GM18907 (cell line): ENCODE measurements around the gene PIN1.
A peak's percentile ranks its signal among the peaks of the same experiment; 100 is the strongest.
"Not testable (repeated sequence)": the region's sequence is repeated elsewhere in the genome, so short reads cannot be mapped to it uniquely, and the experiment has no call there.

ENCODE experiments used
- ATAC-seq: cut with Tn5 transposase; IDR thresholded peaks from one replicate; pipeline ENCODE4 v1.9.1; 2021; ENCODE audit warnings: mild to moderate bottlenecking, moderate library complexity; ENCODE audit not compliant: unreplicated experiment

The PIN1 gene

GRCh38 chr19:9818175-9818733, 16.9 kb upstream of the PIN1 start:
- ATAC-seq = no peak

GRCh38 chr19:9818734-9819595, 16.2 kb upstream of the PIN1 start, which contains the start of gene FBXL12:
FBXL12 (minus strand) TSS chr19:9819079; CDS start chr19:9818813, 266 bp downstream.
- peak; percentile 87 for ATAC-seq

- no peak for ATAC-seq
These were observed 15.6 kb upstream of the PIN1 start for GRCh38 chr19:9819596-9819909.

DNA sequence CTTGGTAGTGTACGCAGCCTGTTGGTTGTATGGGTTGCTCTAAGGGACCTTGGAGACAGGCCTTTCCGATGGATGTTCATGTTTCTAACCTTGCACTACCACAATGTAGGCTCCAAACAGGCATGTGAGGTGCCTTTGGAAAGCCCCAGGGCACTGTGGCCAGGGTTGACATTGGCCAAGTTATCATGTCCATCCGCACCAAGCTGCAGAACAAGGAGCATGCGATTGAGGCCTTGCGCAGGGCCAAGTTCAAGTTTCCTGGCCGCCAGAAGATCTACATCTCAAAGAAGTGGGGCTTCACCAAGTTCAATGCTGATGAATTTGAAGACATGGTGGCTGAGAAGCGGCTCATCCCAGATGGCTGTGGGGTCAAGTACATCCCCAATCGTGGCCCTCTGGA, 15.1 kb upstream of the PIN1 start:
- not testable (repeated sequence) for ATAC-seq

DNA sequence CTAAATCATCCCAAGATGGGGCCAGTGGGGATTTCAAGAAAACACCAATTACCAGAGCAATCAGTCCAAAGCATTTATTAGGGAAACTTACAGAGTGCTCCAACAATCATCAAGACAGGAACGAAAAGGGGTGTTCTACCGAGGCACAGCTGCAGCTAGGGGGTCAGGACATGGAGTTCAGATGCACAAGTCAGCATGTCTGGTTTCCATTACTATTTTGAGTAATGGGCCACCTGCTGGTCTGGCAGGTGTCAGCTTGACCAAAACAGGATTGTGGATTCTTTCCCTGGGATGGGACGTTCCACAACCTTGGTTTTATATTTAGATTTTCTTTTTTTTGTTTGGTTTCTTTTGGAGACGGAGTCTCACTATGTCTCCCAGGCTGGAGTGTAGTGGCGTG, 11.3 kb upstream of the PIN1 start:
- no peak for ATAC-seq

DNA sequence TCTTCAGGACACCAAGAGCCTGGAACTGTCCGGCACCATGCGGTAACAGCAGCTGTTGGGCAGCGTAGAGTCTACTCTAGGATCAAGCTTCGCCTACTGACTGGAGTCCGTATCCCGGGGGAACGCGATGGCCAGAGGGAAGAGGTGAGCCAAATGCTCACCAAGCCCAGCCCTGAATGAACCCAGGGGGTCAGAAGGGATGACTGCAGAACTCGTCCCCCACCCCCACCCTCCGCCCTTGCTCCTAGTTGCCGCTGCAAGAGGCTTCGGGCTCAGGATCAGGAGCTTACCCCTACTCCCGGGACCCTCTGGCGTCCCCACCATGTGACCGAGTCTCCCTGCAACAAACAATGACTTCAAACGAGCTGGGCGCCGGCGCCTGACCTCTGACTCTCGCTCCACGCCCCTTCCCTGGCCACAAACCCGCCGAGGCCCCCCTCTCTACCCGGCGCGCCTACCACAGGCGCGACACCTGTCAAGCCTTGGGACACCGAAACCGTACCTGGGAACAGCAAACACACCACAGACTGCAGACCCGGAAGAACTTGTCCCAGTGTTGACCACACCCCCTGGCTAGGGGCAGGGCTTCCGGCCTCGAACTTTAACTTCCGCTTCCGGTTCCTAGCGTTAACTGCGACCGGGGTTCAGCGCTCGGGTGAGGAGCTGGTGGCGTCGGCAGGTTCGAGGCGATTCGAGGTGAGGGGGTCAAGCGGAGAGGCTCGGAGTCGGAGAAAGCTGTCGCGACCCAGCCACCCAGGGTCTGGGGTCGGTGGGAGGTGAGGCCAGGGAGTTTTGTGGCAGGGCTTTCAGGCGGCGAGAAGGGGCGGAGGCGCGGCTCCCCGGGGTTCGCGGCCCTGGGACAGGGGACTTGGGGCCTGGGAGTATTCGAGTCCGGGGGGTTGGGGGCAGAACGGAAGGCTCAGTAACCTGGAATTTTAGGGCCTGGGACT, 7.6 kb upstream of the PIN1 start, which contains the start of gene UBL5:
UBL5 (plus strand) TSS at position 630 of the 950 bp plus-strand sequence. CDS start 420 bp downstream, outside the sequence.
- peak; percentile 87 for ATAC-seq

DNA sequence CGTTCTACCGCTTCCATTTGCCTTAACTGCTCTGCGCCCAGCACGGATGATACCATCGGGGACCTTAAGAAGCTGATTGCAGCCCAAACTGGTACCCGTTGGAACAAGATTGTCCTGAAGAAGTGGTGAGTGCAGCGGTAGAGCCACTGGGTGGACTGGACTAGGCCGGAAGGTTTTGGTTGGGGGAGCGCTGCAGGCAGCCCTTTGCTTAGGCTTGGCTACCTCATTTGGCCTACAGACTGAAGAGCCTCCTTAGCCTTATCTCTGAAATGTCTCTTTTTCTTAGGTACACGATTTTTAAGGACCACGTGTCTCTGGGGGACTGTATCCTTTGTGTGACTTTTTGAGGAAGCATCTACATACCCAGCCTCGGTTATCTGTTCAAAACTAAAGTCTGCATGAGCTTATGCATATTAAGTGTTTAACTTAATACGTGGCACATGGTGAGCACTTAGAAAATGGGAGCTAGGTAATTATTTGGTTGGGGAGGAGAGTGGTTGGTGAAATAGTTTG, 6.5 kb upstream of the PIN1 start:
- ATAC-seq = no peak

- no peak for ATAC-seq
These were observed 802 bp upstream of the PIN1 start for GRCh38 chr19:9834307-9834725.

GRCh38 chr19:9835507-9835949, 410 bp downstream of the PIN1 start:
- peak; percentile 27 for ATAC-seq

DNA sequence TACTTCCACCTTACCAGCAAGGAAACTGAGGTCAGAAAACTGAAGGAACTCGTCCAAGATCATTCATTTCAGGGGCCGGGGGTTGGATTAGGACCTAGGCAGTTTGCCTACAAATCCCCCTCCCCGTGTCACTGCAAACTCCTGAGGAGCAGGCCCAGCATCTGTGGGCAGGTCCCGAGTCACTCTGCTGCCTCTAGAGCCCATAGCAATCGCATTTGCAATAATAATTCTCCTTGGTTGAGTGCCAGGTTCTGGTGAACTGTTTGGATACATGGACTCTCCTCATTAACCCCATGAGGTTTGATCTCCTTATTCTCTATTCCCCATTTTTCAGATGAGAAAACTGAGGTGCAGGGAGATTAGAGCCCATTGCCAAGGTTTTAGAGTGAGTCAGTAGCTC, 903 bp downstream of the PIN1 start:
- ATAC-seq = no peak

DNA sequence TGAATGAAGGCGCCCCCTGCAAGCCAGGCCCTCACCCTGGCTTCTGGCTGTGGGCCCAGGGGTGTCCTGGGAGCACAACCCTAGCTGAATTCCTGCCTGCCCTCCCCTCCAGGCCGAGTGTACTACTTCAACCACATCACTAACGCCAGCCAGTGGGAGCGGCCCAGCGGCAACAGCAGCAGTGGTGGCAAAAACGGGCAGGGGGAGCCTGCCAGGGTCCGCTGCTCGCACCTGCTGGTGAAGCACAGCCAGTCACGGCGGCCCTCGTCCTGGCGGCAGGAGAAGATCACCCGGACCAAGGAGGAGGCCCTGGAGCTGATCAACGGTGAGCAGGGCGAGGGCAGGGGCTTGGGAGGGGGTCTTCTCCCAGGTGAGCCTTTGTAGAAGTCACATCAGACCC, 3.2 kb downstream of the PIN1 start:
- no peak for ATAC-seq

DNA sequence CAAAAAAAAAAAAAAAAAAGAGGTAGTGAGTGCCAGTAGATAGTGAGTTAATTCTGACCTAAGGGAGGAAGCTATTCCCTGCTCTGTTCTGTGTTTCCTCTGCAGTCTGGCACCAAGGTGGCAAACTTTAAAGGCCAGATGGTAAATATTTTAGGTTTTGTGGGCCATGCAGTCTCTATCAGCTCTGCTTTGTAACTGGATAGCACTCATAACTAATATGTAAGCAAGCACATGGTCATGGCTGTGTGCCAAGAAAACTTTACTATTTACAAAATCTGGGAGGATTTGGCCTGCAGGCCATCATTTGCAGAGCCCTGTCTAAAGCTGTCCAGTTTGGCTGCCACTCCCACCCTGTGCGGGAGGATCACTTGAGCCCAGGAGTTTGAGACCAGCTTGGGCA, 4.3 kb downstream of the PIN1 start:
- no peak for ATAC-seq

- no peak for ATAC-seq
These were observed 7.9 kb downstream of the PIN1 start for GRCh38 chr19:9842834-9843625.

DNA sequence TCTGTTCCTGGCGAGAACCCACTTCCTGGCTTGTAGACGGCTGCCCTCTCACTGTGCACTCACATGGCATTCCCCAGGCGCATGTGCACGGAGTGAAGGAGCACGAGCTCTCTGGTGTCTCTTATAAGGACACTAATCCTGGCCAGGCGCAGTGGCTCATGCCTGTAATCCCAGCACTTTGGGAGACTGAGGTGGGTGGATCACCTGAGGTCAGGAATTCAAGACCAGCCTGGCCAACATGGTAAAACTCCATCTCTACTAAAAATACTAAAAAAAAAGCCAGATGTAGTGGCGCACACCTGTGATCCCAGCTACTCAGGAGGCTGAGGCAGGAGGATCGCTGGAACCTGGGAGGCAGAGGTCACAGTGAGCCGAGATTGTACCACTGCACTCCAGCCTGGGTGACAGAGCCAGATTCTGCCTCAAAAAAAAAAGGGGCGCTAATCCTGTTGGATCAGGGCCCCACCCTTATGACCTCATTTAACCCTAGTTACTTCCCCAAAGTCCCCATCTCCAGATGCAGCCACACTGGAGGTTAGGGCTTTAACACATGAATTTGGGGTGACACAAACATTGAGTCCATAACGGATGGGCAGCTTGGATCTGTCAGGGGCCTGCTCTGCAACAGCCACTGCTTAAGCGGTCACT, 8.6 kb downstream of the PIN1 start:
- not testable (repeated sequence) for ATAC-seq

GRCh38 chr19:9847087-9847671, 12.1 kb downstream of the PIN1 start:
- ATAC-seq = no peak

DNA sequence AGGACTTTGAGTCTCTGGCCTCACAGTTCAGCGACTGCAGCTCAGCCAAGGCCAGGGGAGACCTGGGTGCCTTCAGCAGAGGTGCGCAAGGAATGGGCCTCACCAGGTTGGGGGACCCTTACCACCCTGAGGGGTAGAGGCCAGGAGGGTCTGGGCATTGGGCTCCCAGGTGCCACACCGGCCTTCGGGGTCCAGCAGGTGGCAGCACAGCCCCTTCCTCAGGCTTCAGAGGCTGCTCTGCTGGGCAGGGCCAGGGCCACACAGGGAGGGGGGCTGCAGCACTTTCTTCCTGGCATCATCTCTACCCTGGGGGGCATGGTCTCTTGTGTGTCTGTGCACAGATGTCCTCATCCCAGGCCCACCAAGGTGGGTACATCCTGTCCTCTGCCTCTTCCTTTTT, 12.9 kb downstream of the PIN1 start:
- no peak for ATAC-seq

DNA sequence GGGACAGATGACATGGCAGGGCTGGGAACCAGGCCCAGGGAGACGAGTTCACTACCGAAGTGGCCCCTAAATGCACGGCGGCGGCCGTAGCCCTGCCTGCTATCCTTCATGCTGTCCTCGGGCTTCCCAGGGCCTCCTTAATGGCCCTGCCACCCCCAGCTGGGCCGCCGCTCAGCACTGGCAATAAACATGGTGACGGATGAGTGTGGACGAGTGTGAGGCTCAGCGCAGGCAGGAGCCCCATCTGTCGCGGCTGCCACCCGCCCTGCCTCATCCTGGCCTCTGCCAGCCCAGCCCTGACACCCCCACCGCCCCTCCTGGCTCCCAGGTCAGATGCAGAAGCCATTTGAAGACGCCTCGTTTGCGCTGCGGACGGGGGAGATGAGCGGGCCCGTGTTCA, 13.6 kb downstream of the PIN1 start:
- ATAC-seq = no peak

GRCh38 chr19:9849791-9850190, 14.7 kb downstream of the PIN1 start:
- no peak for ATAC-seq

DNA sequence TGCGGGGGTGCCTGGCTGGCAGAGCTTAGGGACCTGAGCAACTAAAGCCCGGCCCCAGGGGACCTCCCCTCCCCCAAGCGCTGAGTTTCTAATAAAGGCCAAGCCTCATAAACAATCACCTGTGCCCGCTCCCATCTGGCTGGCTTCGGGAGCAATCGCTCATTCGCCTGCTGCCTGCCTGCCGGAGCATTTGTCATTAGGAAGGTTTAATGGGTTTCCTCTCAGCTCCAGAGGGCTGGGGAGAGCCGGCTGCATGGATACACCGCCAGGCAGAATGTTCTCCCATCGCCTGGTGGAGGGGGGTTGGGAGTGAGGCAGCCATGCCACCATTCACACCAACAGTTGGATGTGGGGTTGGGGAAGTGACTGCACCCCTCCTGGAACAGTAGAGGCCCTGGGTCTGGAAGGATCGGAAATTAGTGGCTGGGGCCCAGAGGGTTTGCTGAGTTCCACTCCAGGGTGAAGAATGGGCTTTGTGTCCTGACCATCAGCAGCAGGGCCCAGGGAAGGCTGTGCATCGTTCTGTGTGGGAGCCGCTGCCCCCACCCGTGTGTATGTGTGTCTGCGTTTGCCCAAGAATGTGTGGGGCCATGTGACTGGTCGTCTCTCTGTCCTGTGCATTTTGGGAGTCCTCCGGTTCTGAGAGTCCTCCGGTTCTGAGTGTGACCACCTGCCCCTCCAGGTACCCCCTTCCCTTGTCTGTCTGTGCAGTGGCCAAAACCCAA, 15.3 kb downstream of the PIN1 start:
- no peak for ATAC-seq
